GM12875 (cell line): ENCODE data around the gene ZBTB33.

Source experiments
- H3K4me3 ChIP-seq: one replicate; pipeline ENCODE4 v1.5.1; 2011; ENCODE audit warnings: low read depth, low read length, control low read depth
- TF ChIP-seq, protein P1 (sequence below): IDR thresholded peaks from 2 replicates; pipeline ENCODE4 v1.5.1; 2011; ENCODE audit warnings: low read depth, mild to moderate bottlenecking, control low read depth, inconsistent platforms, low read length, moderate library complexity, borderline replicate concordance; ENCODE audit not compliant: insufficient read depth

The ZBTB33 gene

GRCh38 chrX:120282697-120283096 lies 32.1 kb downstream of the ZBTB33 start:
- H3K4me3 ChIP-seq: no peak overlapping the region
- TF ChIP-seq, protein P1, sequence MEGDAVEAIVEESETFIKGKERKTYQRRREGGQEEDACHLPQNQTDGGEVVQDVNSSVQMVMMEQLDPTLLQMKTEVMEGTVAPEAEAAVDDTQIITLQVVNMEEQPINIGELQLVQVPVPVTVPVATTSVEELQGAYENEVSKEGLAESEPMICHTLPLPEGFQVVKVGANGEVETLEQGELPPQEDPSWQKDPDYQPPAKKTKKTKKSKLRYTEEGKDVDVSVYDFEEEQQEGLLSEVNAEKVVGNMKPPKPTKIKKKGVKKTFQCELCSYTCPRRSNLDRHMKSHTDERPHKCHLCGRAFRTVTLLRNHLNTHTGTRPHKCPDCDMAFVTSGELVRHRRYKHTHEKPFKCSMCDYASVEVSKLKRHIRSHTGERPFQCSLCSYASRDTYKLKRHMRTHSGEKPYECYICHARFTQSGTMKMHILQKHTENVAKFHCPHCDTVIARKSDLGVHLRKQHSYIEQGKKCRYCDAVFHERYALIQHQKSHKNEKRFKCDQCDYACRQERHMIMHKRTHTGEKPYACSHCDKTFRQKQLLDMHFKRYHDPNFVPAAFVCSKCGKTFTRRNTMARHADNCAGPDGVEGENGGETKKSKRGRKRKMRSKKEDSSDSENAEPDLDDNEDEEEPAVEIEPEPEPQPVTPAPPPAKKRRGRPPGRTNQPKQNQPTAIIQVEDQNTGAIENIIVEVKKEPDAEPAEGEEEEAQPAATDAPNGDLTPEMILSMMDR: no peak

DNA sequence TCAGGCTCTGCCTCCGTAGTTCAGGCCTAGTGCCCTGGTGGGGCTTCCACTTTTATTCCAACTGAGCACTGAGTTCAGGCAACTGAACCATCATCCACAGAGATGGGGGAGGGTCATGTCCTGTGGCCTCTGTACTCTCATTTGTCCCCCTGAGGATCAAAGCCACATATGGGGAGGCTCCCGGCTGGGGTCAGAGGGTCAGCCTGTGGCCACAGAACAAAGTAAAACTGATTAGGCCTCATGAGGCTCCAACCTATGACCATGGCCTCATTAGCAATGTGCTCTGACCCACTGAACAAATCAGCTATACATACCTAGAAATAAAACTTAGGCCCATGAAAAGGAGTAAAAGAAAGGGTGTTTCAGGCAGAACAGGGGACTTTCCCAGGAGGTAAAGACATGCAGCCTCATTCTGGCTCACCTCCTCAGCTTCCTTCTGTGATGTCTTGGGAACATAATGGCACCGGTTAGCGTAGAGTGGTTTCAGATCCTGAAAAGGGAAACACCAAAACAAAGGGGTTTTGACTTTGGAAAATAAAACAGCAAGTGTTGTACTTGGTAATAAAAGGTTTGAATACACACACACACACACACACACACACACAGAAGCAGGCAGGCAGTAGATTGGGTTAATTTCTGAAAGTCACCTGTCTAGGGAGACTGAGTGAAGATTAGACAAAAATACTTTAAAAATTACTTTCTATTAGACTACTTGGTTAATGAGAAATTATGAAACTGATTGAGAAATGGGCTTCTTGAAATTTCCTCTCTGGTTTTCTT lies 36.3 kb downstream of the ZBTB33 start:
- TF ChIP-seq, protein P1: no peak

DNA sequence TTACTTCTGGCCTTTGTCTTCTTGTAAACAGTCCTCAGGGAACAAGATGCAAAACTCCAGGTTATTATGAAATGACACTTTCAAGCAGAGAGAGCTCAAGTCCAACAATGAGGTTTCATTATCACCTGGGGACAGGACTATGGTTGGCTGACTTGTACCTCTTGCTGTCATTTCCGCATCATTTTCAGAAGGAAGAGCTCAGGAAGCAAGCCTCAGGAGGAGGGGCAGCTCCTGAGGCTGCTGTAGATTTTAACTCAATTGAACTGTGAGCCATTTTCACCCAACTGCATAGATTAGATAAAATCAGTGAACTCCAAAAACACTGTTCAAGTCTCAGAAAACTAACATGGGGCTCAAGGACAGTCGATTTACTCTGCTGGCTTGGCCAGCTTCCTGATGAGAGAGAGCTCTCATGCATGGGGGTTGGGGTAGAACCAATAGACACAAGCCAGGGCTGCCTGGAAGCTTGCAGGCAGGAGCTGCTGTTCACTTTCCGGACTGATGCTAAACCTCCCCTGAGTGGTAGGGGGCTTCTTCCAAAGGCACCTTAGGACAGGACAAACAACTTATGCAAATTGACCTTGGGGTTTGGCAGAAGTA lies 37.0 kb downstream of the ZBTB33 start:
- no peak overlapping the region for H3K4me3 ChIP-seq
- TF ChIP-seq, protein P1: no peak

More for the DNA sequence above, 36.3 kb downstream of the ZBTB33 start:
- H3K4me3 ChIP-seq: no peak overlapping the region

DNA sequence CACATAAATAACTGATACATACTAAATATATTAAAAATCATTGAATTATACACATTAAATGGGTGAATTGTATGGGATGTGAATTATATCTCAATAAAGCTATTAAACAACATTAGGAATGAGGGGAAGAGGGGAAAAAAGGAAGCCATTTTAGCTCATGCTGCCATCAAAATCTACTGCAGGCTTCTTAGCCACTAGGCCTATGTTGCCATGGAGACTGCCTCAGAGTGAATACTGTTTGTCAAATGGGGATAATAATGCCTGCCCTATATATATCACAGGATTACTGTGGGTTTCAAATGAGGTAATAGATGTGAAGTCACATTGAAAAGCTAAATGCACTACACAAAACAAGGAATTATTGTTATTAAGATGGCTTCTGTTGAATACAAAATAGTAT lies 39.5 kb downstream of the ZBTB33 start:
- TF ChIP-seq, protein P1: no peak

DNA sequence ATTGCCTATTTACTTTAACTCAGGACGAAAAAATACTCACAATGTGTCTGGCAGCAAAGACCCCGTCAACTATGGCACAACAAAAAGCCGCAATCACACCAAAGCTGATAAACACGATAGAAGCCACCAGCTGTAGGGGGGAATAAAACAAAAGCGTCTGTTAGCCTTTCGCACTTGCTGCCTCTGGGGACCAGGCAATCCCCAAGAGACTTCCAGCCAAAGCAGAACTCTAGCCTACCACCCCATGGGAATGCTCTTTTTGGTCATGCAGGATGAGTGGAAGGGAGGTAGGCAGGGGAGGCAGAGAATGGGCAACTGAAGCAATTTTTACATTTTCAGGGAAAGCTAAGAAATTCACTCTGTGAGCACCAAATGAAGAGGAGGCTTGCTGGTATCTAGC lies 40.6 kb downstream of the ZBTB33 start:
- TF ChIP-seq, protein P1: no peak
- H3K4me3 ChIP-seq: no peak overlapping the region

More for the DNA sequence above, 39.5 kb downstream of the ZBTB33 start:
- no peak overlapping the region for H3K4me3 ChIP-seq

DNA sequence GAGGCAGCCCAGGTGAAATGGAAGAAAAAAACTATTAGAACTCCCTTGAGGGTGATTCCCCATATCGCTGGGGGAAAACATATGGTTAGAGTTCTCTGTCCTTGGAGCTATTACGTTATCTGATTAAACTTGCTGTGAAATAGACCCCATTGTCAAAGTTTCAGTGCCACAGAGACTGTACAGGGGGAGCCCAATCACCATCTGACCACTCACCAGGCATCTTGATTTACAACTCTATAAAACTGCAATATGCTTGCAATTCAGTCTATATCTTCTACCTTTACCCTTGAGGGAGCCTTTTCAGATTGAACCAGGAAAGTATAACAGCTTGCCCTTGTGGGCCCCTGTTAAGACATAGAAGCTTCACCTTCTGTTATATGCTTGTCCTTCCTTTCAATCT lies 42.4 kb downstream of the ZBTB33 start:
- TF ChIP-seq, protein P1: no peak
- H3K4me3 ChIP-seq: no peak overlapping the region

DNA sequence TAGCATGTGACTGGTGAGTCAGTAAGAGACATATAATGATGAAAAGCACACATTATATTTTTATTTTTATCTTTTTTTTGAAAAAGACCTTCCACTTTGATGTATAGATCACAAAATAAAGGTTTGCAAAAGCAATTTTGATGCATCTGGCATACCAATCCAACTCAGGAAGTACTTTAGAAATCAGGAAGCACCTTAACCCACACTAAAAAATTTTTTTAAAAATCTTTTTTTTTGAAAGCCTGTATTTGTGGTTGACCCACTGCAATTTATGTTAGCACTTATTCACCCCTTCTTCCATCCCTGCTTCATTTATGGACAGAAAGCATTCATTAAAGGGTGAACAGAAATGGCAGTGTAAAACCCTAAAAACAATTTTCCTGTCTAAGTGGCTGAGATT lies 44.0 kb downstream of the ZBTB33 start:
- no peak overlapping the region for H3K4me3 ChIP-seq
- TF ChIP-seq, protein P1: no peak
